ENCODE data around the gene LYRM4.

LYRM4 gene

DNA sequence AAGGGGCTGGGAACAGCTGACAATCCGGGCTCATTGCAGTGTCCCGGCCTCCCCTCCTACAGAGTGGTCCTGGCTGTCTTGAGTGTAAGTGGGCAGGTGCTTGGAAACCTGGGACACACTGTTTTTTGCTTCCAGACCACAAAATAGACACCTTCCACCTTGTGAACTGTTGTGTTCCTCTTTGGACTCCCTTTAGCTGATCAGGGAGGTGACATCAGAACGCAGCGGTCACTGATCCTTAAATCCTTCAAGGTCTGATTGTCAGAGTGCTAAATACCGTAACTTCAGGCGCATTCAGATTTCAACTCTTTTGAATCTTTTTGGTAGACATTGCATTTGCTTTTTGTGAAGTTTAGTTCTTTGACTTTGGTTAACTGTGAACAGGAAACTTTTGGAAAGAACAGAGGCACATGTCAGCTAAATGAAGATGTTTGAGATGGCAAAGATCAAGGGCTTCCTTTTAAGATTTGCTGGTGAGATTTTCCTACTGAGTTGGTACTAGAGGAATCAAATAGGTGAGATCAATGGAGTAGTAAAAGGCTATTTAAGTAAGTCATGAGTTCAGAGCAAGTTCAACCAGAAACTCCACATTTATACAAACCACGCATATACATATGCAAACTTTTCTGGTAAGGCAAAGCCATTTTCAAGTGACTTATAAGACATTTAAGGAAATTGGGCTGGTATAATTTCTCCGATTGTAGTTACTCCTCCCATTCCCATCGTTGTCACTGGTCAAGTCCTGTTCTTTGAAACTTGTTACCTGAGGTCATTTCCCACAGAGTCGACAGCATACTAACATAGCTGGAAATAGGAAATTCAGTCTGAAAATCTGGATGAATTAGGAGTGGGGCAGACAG lies 169.3 kb downstream of the LYRM4 start:
- no peak for DNase-seq

DNA sequence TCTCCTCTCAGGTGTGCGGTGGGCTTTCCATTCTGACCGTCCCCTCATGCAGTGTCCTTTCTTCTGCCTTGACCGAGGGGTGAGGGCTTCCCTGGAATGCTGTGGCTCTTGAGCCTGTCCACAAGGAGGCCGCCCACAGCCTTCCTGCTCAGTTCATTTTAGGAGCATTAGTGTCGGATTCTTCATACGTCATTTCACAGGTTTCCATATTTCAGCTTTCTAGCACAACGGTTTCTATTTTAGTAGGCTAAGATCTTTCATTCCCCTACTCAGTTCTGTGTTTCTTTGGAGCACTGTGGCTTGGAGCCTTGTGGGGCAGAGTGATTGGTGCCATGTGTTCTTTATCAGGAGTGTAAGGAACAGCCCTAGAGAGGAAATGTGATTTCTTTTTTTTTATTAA lies 170.1 kb downstream of the LYRM4 start:
- no peak for DNase-seq

- DNase-seq = no peak
Observed at GRCh38 chr6:5089481-5090438, 171.0 kb downstream of the LYRM4 start.

GRCh38 chr6:5088780-5089179 lies 172.0 kb downstream of the LYRM4 start:
- DNase-seq = no peak

GRCh38 chr6:5087389-5087788 lies 173.4 kb downstream of the LYRM4 start:
- DNase-seq = no peak

- DNase-seq = no peak
Observed at GRCh38 chr6:5086294-5086890, 174.4 kb downstream of the LYRM4 start.

DNA sequence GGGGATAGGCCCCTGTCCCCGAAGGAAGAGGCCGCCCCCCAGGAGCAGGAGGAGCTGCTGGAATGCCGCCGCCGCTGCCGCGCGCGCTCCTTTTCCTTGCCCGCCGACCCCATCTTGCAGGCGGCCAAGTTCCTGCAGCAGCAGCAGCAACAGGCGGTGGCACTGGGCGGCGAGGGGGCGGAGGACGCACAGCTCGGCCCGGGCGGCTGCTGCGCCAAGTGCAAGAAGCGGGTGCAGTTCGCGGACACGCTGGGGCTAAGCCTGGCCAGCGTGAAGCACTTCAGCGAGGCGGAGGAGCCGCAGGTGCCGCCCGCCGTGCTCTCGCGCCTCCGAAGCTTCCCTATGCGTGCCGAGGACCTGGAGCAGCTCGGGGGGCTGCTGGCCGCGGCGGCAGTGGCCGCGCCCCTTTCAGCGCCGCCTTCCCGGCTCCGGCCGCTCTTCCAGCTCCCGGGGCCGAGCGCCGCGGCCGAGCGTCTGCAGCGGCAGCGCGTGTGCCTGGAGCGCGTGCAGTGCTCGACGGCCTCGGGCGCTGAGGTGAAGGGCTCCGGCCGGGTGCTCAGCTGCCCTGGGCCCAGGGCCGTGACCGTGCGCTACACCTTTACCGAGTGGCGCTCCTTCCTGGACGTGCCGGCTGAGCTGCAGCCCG lies 175.0 kb downstream of the LYRM4 start:
- no peak for DNase-seq

GRCh38 chr6:5084781-5085647 lies 175.7 kb downstream of the LYRM4 start, which contains the start of gene PPP1R3G:
PPP1R3G (plus strand) TSS chr6:5085341; CDS start chr6:5085486, 145 bp downstream.
- DNase-seq = peak; percentile 45

- DNase-seq = no peak
Observed at GRCh38 chr6:5084360-5084780, 176.4 kb downstream of the LYRM4 start.

GRCh38 chr6:5083813-5084359 lies 176.9 kb downstream of the LYRM4 start:
- no peak for DNase-seq

GRCh38 chr6:5083307-5083583 lies 177.5 kb downstream of the LYRM4 start:
- DNase-seq = no peak

GRCh38 chr6:5082487-5083306 lies 178.1 kb downstream of the LYRM4 start:
- DNase-seq = peak; percentile 85

DNA sequence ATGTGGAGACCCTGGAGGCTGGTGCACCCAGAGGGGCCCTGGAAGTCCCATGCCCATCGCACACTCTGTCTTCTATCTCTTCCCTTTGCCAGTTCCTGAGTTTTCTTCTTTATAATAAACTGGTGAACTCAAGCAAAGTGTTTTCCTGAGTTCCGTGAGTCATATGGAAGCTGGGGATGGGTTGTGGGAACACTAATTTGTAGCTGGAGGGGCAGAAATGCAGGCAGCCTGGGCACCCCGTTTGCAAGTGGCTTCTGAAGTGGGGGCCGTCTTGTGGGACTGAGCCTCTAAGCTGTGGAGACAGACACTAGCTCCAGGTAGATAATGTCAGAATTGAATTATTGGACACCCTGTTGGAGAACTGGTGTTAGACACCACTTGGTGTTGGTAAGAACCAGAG lies 178.8 kb downstream of the LYRM4 start:
- DNase-seq = peak; percentile 4

- no peak for DNase-seq
Observed at GRCh38 chr6:5081182-5081581, 179.6 kb downstream of the LYRM4 start.

- DNase-seq = no peak
Observed at GRCh38 chr6:5080574-5080973, 180.2 kb downstream of the LYRM4 start.

- no peak for DNase-seq
Observed at GRCh38 chr6:5079692-5080091, 181.1 kb downstream of the LYRM4 start.

DNA sequence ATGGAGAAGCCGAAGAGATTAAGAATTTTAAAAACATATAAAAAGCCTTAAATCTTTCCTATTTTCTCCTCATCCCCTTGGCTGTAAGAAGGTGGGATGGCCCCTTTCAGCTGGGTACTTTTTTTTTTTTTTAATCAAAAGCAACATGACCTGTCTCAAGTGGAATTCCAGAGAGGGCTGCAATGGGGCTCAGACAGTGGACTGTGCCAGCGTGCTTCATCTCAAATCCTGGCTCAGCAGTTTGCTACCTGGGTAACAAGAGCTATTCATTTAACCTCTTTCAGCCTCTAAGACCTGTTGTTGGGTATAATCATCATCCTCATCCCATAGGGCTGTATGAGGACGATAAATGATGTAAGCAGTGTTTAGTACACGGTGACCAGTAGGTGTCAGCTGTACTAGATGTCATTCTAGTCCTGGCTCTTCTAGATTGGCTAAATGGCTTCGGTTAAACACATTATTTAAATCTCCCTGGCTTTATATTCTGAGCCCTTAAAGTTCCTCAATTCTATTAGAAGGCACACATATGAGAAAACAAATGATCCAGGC lies 182.6 kb downstream of the LYRM4 start:
- DNase-seq = peak; percentile 9

GRCh38 chr6:5076931-5077330 lies 183.8 kb downstream of the LYRM4 start:
- DNase-seq = no peak

DNA sequence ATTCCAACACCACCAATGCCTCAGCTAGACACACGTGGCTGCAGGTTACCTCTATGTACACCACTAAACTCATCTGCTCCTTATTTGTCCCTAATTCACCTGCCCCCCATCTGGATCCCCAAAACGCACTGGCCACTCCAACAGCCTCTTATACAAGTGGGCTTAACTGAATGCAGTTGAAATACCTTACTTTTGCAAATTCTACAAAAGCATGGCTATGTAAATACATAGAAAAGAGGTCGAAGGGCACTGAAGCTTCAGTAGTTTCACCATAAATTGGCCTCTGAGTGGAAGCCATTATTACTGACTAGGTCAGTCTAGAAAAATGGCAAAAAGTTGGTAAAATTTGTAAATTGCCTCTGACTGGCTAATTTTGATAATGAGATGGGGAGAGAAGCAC lies 186.8 kb downstream of the LYRM4 start:
- no peak for DNase-seq

GRCh38 chr6:5072440-5072839 lies 188.3 kb downstream of the LYRM4 start:
- DNase-seq = no peak

Measured in HCEC 1CT (cell line).